Keratinocyte (primary cell): Measurements from ENCODE around the gene LIM2.

Source experiments
- CTCF ChIP-seq, 3 experiments: IDR thresholded peaks in 1 of 3; conservative IDR thresholded peaks in 1 of 3; optimal IDR thresholded peaks in 1 of 3; 2 replicates in 2 of 3; 3 replicates in 1 of 3; pipeline versions ENCODE3 to v1.5.1; 2011; ENCODE audit warnings: low read length in 3 of 3, mild to moderate bottlenecking in 3 of 3, moderate library complexity in 2 of 3, control low read depth in 1 of 3, inconsistent platforms in 1 of 3; ENCODE audit not compliant: insufficient read depth in 2 of 3; ENCODE audit errors: extremely low read depth in 1 of 3
- EZH2 ChIP-seq: IDR thresholded peaks from one replicate; pipeline ENCODE4 v1.6.1; 2012; ENCODE audit warnings: inconsistent platforms, mild to moderate bottlenecking, low read length, moderate library complexity

GRCh38 chr19:51354103-51354741 lies 33.6 kb downstream of the LIM2 start:
- no peak for TF ChIP-seq EZH2
- TF ChIP-seq CTCF (optimal IDR thresholded peaks at IDR 0.05 in 1 of 3, IDR thresholded peaks at IDR 0.05 in 1 of 3, conservative IDR thresholded peaks at IDR 0.05 in 1 of 3; ENCODE audit: extremely low read depth in 1 of 3, insufficient read depth in 2 of 3, low read length in 3 of 3): no peak
